NCI-H2196 (cell line): ENCODE results near the gene RPL9.
"Not testable (repeated sequence)": the region's sequence is repeated elsewhere in the genome, so short reads cannot be mapped to it uniquely, and the experiment has no call there.

Source experiments
- DNase-seq: peaks from one replicate; lab custom pipeline; 2025; ENCODE audit not compliant: unreplicated experiment; lab: John Stamatoyannopoulos, UW

RPL9 gene

GRCh38 chr4:39458505-39459300, at the start of gene RPL9, which contains the start of gene LIAS:
Gene RPL9, minus strand, starts transcription at chr4:39458922. Its CDS starts 483 bp downstream, at chr4:39458439.
Gene LIAS, plus strand, starts transcription at chr4:39459056. Its CDS starts 62 bp downstream, at chr4:39459118.
- DNase-seq, result peak; percentile 97

DNA sequence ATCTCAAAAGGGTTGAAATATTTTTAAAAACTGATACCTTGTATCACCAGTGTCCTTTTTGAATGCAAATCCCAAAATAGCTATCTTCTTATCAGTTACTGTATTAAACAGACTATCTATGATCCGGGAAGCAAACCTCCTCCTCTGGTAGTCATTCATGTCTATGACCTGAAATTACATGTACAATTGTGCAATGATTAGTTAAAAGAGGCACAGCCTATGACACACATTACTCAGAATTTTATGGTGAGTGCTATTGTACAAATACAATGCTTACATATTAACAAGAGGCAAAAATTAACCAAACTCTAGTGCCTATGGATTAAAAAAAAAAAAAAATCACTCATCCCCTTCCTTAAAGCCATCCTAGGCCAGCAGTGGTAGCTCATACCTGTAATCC, 46.9 kb upstream of the RPL9 start:
- DNase-seq, result no peak

- DNase-seq, result no peak
These were observed 45.8 kb upstream of the RPL9 start for GRCh38 chr4:39504538-39504937.

GRCh38 chr4:39502664-39503035, 43.9 kb upstream of the RPL9 start:
- DNase-seq, result not testable (repeated sequence)

- DNase-seq, result no peak
These were observed 43.4 kb upstream of the RPL9 start for GRCh38 chr4:39502019-39502663.

GRCh38 chr4:39498727-39499020, 40.0 kb upstream of the RPL9 start:
- no peak for DNase-seq

DNA sequence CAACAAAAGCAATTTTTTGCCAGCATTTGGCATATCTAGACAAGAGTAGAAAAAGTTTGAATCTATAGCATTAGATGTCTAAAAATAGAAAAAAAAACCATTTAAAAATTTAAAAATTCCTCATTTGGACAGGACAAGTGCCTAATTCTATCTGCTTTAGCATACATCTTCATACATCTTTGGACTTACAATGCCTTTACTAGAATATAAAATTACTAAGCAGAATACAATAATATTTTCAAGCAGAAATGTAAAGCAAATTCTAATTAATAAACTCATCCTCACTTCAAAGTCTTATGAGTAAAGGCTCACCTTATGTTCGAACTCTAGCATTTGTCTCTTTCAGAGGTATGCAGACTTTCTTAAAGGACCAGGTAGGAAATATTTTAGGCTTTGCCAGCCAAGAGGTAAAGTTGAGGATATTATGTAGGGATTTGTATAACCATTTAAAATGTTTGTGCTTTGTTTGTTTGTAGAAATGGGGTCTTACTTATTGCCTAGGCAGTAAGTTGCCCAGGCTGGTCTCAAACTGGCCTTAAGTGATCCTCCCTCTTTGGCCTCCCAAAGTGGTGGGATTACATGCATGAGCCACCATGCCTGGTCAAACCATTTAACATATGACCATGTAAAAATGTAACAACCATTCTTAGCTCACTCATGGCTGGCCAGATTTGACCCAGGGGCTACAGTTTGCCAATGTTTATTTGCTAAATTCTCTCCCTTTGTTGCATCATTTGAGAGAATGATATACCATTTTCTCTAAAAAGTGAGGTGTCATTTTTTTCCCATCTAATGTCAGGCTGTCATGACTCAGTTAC, 39.4 kb upstream of the RPL9 start:
- no peak for DNase-seq

DNA sequence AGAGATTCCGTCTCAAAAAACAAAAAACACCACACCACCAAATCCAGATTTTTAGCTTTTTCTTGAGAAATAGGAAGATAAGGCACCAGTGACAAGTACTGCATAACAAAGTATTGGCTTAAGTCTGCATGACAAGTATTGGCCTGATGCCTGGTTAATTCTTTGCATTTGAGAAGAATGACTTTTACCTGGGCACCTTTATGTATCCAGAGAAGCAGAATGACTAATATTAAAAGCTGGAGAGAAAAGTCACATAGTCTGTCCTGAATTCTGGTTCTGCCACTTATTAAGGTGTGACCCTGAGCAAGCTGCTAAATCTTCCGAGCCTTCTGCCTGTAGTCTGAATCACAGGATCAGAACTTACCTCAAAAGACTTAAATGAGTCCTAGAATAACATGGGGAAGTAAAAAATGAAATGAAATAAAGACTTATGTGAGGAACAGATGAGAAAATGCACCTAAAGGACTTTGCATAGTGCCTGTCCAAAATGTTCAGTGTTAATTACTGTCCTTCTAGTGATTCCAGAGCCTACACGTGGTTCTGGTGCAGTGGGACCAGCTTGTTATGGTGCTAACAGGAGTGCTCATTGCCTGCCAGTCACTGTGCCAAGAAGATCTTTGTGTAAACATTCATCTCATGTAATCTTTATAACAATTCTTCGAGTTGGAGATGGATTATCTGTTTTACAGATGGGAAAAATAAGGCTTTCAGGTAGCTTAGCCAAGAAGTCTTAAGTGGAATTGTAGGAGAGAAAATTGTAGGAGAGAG, 36.9 kb upstream of the RPL9 start:
- DNase-seq, result no peak

DNA sequence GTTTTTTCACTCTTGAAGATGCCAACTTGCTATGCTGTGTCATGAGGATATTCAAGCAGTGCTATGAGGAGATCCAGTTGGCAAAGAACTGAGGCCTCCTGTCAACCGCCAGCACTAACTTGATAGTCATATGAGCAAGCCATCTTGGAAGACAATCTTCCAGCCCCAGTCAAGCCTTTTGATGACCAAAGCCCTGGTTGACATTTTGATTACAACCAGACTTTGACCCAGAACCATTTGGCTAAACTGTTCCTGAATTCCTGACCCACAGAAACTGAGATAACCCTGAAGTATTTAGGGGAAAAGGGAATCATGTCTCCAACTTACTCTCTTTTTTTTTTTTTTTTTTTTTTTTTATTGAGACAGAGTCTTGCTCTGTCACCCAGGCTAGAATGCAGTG, 35.6 kb upstream of the RPL9 start:
- no peak for DNase-seq

- no peak for DNase-seq
These were observed 31.6 kb upstream of the RPL9 start for GRCh38 chr4:39490322-39490721.

- no peak for DNase-seq
These were observed 27.6 kb upstream of the RPL9 start for GRCh38 chr4:39486221-39486804.

DNA sequence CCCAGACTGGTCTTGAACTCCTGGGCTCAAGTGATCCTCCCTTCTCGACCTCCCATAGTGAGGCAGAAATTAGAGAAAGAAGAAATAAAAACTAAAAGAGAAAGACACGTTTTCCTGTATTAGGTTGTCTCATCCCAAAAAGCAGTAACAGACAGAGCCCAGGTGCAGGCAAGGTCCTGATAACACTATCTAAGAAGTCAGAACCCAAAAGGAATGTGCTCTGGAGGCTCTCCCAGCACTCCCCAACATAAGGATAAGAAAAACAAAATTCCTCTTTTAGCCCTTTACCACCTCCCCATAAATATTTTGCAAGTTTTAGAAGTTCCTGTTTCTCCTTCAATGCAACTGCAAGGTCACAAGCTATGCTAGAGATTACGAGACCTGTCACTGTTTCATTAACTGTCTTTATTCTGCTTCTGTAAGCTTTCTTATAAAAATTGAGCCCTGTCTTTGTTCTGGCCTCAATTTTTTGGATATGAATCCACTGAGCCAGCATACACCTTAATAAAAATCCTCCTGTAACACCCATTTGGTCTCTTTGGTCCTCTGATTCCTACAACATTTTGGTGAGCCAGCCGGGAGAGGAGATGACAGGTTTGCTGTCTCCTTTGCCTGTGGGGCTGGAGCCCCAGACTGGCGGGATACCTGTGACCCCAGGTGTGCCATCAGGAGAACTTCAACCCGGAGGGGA, 26.0 kb upstream of the RPL9 start:
- DNase-seq, result no peak

DNA sequence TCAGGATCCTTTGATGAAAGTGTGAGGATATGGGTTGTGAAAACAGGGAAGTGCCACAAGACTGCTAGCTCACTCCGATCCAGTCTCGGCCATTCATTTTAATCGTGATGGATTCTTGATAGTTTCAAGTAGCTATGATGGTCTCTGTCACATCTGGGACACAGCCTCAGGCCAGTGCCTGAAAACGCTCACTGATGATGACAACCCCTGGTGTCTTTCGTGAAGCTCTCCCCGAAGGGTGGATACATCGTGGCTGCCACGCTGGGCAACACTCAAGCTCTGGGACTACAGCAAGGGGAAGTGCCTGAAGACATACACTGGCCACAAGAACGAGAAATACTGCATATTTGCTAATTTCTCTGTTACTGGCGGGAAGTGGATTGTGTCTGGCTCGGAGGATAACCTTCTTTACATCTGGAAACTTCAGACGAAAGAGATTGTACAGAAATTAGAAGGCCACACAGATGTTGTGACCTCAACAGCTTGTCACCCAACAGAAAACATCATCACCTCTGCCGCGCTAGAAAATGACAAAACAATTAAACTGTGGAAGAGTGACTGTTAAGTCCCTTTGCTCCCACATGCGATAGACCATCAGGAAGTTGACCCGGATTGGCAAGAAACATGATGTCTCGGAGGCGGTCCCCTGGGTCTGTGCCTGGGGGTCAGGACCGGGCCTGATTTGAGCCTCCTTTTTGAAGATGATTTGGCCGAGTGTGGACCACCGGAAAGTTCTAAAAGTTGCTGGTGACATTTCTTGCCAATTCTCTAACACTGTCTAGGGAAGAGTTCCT, 22.4 kb upstream of the RPL9 start:
- no peak for DNase-seq

- no peak for DNase-seq
These were observed 21.5 kb upstream of the RPL9 start for GRCh38 chr4:39480251-39480650.

- no peak for DNase-seq
These were observed 17.6 kb upstream of the RPL9 start for GRCh38 chr4:39476187-39476895.

GRCh38 chr4:39472396-39472795, 13.7 kb upstream of the RPL9 start:
- DNase-seq, result no peak

DNA sequence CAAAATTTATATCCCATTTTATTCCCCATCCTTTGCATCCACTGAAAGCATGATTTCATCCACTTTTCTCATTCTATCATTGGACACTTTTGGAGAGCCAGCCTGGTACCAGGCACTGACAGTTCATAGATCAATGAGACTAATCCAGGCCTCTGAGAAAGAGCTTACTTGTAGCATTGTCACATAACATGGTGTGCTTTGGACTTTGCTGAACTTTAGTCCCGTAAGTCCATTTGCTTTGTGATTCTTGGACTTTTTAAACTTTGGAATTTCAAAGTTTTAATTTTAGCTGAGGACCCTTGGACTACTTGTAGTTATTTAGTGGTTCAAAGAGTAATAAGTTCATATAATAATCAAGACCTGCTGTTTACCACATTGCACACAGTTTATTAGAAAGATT, 11.7 kb upstream of the RPL9 start:
- DNase-seq, result no peak

DNA sequence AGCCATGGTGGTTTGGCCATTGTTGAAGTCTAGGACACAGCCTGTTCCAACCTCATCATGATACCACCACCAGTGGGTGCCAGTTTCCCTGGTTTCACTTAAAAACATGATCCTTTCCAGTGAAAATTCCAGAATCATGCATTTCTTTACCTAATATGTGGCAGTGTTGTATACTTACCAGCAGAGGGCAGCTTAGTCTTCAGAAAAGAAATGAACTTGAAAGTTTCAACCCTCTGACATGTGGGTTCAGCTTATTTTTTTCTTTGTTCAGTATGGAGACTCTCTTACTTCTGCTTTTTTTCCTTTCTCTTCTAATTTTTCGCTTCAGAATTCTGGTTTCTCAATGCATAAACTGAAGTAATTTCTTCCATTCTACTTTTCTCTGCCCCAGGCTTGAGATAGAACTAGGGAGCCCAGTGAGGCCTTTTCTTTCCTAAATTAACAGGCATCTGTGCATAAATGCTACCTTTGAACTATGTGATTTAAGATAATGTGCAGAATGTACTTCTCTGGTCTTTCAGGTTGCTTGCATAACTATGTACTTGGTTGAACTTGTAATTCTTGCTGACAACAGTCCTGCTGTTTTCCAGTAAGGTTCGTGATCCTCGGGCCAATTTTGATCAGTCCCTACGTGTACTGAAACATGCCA, 10.8 kb upstream of the RPL9 start:
- DNase-seq, result peak; percentile 73
